Raji (cell line): ENCODE results near the gene IFI6.

ENCODE experiments used
- POLR2A ChIP-seq: IDR thresholded peaks from 2 replicates; pipeline ENCODE4 v1.6.1; 2011; ENCODE audit warnings: low read depth, low read length, control low read depth; ENCODE audit not compliant: insufficient read depth

The IFI6 gene

GRCh38 chr1:27671964-27672749 is at the start of gene IFI6:
IFI6 (minus strand) TSS chr1:27672192; CDS start chr1:27669314, 2,878 bp downstream.
- TF ChIP-seq POLR2A, result peak; percentile 61

- no peak for TF ChIP-seq POLR2A
Observed at GRCh38 chr1:27719286-27720251, 47.6 kb upstream of the IFI6 start.

GRCh38 chr1:27716262-27716895 is 44.4 kb upstream of the IFI6 start:
- TF ChIP-seq POLR2A, result no peak

GRCh38 chr1:27713869-27714513 is 42.0 kb upstream of the IFI6 start:
- TF ChIP-seq POLR2A, result no peak

GRCh38 chr1:27713139-27713725 is 41.2 kb upstream of the IFI6 start:
- TF ChIP-seq POLR2A, result no peak

GRCh38 chr1:27710574-27710973 is 38.6 kb upstream of the IFI6 start:
- TF ChIP-seq POLR2A, result no peak

- no peak for TF ChIP-seq POLR2A
Observed at GRCh38 chr1:27705545-27705944, 33.6 kb upstream of the IFI6 start.

GRCh38 chr1:27704958-27705357 is 33.0 kb upstream of the IFI6 start:
- no peak for TF ChIP-seq POLR2A

GRCh38 chr1:27690183-27690582 is 18.2 kb upstream of the IFI6 start:
- TF ChIP-seq POLR2A, result no peak

- TF ChIP-seq POLR2A, result no peak
Observed at GRCh38 chr1:27689423-27690173, 17.6 kb upstream of the IFI6 start.

GRCh38 chr1:27687906-27688305 is 15.9 kb upstream of the IFI6 start:
- no peak for TF ChIP-seq POLR2A

- TF ChIP-seq POLR2A, result no peak
Observed at GRCh38 chr1:27686223-27686990, 14.4 kb upstream of the IFI6 start.

- TF ChIP-seq POLR2A, result no peak
Observed at GRCh38 chr1:27684176-27684575, 12.2 kb upstream of the IFI6 start.

- no peak for TF ChIP-seq POLR2A
Observed at GRCh38 chr1:27682351-27682944, 10.5 kb upstream of the IFI6 start.
